GM19468 (cell line): ENCODE data around the gene GLUD1.
"Not testable (repeated sequence)": the region's sequence is repeated elsewhere in the genome, so short reads cannot be mapped to it uniquely, and the experiment has no call there.

ENCODE experiments used
- ATAC-seq: cut with Tn5 transposase; IDR thresholded peaks from one replicate; pipeline ENCODE4 v1.9.1; 2021; ENCODE audit warnings: mild to moderate bottlenecking, moderate library complexity, moderate number of reproducible peaks; ENCODE audit not compliant: unreplicated experiment; ENCODE audit errors: extremely low read depth

GLUD1 gene

GRCh38 chr10:87092376-87092860 lies 2.2 kb downstream of the GLUD1 start:
- no peak for ATAC-seq

- no peak for ATAC-seq
These were observed 3.9 kb downstream of the GLUD1 start for GRCh38 chr10:87090779-87091178.

GRCh38 chr10:87089746-87090145 lies 4.9 kb downstream of the GLUD1 start:
- ATAC-seq, result no peak

GRCh38 chr10:87085537-87085936 lies 9.1 kb downstream of the GLUD1 start:
- no peak for ATAC-seq

- ATAC-seq, result peak; percentile 22
These were observed 10.3 kb downstream of the GLUD1 start for GRCh38 chr10:87084291-87084782.

- ATAC-seq, result not testable (repeated sequence)
These were observed 10.9 kb downstream of the GLUD1 start for GRCh38 chr10:87083576-87084290.

GRCh38 chr10:87082219-87082618 lies 12.4 kb downstream of the GLUD1 start:
- not testable (repeated sequence) for ATAC-seq

GRCh38 chr10:87081574-87081973 lies 13.1 kb downstream of the GLUD1 start:
- not testable (repeated sequence) for ATAC-seq

- ATAC-seq, result not testable (repeated sequence)
These were observed 14.0 kb downstream of the GLUD1 start for GRCh38 chr10:87080621-87081020.

GRCh38 chr10:87079106-87079836 lies 15.4 kb downstream of the GLUD1 start:
- no peak for ATAC-seq

- ATAC-seq, result not testable (repeated sequence)
These were observed 18.2 kb downstream of the GLUD1 start for GRCh38 chr10:87076421-87076820.

GRCh38 chr10:87072449-87072848 lies 22.2 kb downstream of the GLUD1 start:
- ATAC-seq, result no peak

GRCh38 chr10:87068281-87068680 lies 26.4 kb downstream of the GLUD1 start:
- no peak for ATAC-seq

- ATAC-seq, result no peak
These were observed 27.8 kb downstream of the GLUD1 start for GRCh38 chr10:87066865-87067264.

- no peak for ATAC-seq
These were observed 28.5 kb downstream of the GLUD1 start for GRCh38 chr10:87066178-87066577.

- ATAC-seq, result no peak
These were observed 30.0 kb downstream of the GLUD1 start for GRCh38 chr10:87064651-87065050.

- no peak for ATAC-seq
These were observed 34.2 kb downstream of the GLUD1 start for GRCh38 chr10:87060280-87060928.

- ATAC-seq, result no peak
These were observed 35.2 kb downstream of the GLUD1 start for GRCh38 chr10:87059401-87059800.

- no peak for ATAC-seq
These were observed 36.5 kb downstream of the GLUD1 start for GRCh38 chr10:87058171-87058570.

- ATAC-seq, result no peak
These were observed 40.0 kb downstream of the GLUD1 start for GRCh38 chr10:87054373-87055295.
